GM21515 (cell line): ENCODE data around the gene DNAH14.
"Not testable (repeated sequence)": the region's sequence is repeated elsewhere in the genome, so short reads cannot be mapped to it uniquely, and the experiment has no call there.

ENCODE experiments used
- ATAC-seq: cut with Tn5 transposase; IDR thresholded peaks from one replicate; pipeline ENCODE4 v1.9.1; 2021; ENCODE audit not compliant: unreplicated experiment

The DNAH14 gene

GRCh38 chr1:224929335-224930237 is at the start of gene DNAH14:
Gene DNAH14 (plus strand): TSS chr1:224929675. CDS start chr1:224952703, 23,028 bp downstream.
- no peak for ATAC-seq

DNA sequence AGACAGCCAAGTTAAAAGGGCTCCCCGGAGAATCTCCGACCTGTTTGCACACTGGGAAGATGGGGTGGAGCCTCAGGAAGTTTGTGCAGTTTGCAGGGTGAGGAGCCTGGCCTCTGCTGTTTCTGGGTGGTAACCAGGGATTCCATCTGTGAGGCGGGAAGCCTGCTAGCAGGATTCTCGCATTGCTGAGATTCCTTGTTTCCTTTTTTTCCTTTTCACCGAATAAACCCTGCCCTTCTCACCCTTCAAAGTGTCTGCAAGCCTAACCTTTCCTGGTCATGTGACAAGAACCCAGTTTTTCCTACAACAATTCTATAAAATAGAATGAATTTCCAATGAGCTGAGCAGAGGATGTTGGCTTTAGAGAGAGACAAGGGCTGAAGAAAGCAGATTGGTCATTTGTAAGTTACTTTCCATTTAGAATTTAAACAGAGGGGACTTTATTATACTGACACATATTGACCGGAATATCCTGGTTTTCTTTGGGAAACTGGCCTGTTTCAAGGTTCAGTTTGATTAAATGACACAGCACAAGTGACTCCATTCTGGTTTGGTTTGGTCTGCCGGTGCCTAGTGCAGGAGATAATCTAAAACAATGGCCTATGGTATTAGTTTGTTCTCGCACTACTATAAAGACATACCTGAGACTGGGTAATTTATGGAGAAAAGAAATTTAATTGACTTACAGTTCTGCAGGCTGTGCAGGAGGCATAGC is 48.7 kb upstream of the DNAH14 start:
- no peak for ATAC-seq

- not testable (repeated sequence) for ATAC-seq
Measured at GRCh38 chr1:224881308-224881692, 48.2 kb upstream of the DNAH14 start.

DNA sequence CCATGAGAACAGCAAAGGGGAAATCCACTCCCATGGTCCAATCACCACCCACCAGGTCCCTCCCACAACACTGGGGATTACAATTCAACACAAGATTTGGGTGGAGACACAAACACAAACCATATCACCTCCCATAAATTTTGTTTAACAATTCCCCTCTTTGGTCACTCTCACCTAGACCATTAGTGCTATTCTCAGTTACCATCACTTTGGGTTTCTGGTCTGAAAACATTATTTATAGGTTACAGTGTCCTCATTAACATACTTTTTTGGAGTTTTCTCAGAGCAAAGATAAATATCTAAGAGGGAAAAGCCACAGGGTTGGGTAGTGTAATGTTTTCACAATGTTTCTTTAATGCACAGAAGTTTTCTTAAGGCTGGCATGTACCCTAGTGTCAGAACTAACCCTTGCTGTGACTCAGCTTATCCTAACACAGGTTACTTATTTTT is 47.7 kb upstream of the DNAH14 start:
- no peak for ATAC-seq

DNA sequence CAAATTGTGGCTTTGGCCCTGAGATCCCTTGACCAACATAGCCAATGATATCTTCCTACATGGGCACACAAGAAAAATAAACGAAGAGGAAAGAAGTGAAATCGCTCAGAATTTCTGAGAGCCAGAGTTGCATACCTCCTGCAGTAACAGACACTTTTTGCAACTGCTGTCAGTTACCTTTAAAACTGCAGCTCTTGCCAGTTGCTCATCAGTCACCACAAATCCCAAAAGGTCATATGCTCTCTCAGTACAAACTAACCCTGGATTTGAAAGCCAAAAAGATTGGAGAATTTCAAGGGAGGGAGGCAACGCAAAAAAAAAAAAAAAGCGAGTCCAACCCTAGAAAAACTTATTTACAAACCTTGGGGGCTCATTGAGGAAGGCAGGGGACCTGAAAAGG is 47.2 kb upstream of the DNAH14 start:
- ATAC-seq: no peak

DNA sequence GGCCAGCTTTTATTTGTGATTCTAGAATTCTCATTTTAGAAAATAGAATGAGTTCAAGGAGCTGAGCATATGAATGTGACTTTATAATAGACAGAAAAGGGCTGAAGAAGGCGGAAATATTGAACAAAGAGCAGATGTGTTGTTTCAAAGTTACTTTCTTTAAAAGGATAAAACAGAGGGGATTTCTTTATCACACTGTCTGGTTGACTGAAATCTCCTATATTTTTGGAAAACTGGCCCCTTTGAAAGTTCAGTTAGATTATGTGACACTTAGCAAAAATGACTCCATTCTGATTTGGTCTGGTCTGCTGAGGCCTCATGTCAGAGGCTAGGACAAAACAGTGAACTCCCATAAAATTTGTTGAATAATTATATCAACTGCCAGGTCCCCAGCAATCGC is 46.4 kb upstream of the DNAH14 start:
- ATAC-seq: no peak

DNA sequence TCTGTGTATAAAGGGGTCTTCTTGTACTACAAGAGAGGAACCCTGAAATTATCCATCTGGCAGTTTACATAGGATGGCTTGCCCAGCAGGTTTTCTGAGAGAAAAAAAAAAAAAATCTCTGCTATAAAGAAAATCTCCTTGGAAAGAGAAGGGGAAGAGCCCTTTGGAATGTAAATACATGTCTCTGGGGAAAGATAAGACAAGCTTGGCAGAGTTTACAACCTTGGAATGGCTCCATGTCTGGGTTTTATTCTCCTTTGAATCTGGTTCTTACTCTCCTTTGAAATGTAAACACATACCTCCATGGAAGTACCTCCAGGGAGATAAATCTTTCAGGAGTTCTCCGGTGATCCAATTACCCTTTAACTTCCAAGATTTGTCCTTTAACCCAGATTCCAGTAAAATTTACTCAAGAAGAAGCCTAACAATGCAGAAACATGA is 45.1 kb upstream of the DNAH14 start:
- ATAC-seq: no peak

- not testable (repeated sequence) for ATAC-seq
Measured at GRCh38 chr1:224885376-224885775, 44.1 kb upstream of the DNAH14 start.

- ATAC-seq: no peak
Measured at GRCh38 chr1:224894915-224895314, 34.6 kb upstream of the DNAH14 start.

GRCh38 chr1:224896130-224896781 is 33.2 kb upstream of the DNAH14 start:
- no peak for ATAC-seq

DNA sequence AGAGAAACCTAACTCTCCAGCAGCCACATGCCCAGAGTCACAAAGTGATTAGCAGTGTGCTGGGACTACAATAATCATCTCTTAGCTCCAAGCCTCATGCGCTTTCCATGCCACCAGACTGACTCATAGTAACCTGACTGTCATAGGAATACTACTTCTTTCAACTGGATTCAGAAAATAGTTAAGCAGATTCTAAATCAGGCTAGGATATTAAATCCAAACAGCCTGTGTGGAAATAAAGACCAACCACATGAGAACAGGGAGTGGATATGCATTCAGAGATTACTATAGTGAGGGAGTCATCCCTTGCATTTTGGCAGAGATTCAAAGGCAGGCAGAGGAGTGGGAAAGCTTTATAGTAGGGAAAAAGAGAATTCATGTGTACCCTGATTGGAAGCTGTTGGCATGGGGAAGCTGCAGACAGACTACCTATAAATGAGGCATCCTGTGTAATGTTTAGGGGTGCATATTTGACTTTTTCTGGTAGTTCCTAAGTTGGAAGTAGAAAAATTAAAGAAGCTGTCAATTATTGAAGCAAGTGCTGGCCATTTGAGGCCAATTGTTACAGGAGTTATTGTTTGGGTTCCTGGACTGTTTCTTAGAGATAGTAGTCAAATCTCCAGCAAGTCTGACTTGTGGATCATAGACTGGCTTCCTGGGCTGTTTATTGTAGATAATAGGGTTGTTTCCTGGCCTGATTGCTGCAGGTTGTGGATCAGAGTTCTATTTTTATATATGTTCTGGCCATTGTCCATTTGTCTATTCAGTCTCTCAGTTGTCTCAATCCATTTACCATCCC is 31.7 kb upstream of the DNAH14 start:
- ATAC-seq: no peak

- no peak for ATAC-seq
Measured at GRCh38 chr1:224898937-224899336, 30.5 kb upstream of the DNAH14 start.

GRCh38 chr1:224900062-224900630 is 29.3 kb upstream of the DNAH14 start:
- no peak for ATAC-seq

DNA sequence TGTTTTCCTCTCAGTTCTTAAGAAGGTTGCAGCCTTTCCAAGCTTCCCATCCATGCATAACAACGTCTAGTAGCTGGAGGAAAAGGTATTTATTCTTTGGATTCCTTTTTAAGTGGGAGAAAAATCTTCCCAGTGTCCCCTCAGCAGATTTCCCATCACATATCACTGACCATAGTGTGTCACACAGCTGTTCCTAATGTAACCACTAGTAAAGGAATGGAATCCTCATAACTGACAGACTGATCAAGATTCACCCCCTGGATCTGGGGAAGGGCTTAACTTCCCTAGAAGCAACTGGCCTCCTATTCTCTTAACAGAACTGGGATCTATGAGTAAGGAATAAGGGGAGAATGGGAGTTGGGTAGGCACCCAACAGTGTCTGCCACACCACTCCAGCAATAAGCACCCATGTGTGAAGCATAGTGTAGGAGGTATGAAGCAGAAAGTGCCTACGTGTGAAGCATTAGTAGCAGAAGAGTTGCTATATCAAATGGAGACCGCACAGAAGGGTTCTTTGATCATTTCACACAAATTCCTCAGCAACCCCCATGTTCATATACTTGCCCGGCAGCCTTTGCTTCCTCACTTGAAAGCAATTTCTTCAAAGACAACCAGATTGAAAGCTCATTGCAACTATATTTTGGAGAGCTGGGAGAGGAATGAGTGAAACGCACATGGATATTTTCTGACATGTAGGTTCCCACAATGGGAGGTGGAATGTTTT is 28.2 kb upstream of the DNAH14 start:
- no peak for ATAC-seq

GRCh38 chr1:224903955-224904354 is 25.5 kb upstream of the DNAH14 start:
- no peak for ATAC-seq

- no peak for ATAC-seq
Measured at GRCh38 chr1:224906340-224906739, 23.1 kb upstream of the DNAH14 start.

DNA sequence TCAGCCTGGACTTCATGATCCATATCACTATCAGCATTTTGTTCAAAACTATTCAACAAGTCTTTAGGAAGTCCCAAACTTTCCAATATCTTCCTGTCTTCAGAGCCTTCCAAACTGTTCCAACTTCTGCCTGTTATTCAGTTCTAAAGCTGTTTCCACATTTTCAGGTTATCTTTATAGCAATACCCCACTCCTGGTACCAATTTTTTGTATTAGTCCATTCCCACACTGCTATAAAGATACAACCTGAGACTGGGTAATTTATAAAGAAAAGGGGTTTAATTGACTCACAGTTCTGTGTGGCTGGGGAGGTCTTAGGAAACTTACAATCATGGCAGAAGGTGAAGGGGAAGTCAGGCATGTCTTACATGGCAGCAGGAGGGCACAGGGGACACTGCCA is 18.3 kb upstream of the DNAH14 start:
- ATAC-seq: no peak

- no peak for ATAC-seq
Measured at GRCh38 chr1:224914292-224914900, 15.1 kb upstream of the DNAH14 start.

DNA sequence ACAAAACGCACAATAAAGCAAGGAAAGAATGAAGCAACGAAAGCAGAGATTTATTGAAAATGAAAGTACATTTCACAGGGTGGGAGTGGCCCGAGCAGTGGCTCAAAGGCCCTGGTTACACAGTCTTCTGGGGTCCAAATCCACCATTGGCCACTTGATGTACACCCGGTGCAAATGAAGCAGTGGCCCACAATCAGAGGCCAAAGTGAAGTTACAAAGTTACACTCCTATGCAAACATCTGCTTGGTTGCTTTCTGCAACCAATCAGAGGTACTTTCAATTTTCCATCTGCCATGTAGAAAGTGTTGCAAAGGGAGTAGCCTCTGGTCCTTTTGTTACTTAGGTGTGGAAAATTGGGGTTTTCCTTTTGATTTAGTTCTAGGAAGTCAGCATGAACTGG is 10.0 kb upstream of the DNAH14 start:
- ATAC-seq: no peak
